ENCODE results near the gene COL9A3. TPM values are rescaled to one million over a fixed set of nuclear protein-coding genes. Genes with fewer than 3 reads are reported as not detected.

The COL9A3 gene
- polyA plus RNA-seq, 1 donor from 2014 or later, result 3.1 TPM

DNA sequence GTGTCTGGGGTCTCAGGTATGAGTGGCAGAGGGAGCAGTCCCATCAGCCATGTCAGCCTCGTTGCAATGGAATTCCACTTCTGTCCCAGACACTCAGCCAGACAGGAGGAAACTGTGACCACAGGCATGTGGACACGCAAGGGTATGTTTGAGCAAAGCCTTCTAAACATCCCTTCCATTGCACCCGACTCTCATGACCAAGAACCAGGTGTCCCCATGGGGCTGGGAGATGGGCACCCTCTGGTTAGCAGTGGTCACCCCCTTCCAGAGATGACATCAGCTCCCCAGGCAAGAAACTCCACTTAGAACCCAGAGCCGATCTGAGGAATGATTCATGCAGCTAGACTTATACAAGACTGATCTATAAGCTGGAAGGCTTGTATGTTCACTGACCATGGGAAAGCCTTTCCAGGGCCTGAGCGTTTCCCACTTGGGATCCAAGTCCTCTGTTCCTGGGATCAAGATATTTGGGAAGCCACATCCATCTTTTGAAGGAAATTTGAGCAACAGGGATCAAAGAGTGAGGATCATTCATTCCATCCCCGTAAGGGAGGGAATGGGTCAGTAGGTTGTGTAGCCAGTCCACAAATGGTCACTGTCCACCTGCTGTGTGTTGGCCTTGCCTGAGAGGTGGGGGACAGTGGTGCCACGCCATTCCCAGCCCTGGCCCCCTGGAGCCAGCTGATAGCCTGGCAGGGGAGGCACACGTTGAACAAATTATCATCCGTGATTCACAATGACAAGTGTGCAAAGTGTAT lies 24.5 kb upstream of the COL9A3 start:
- Histone ChIP-seq H2AFZ (ENCODE audit: low read depth, low read length) (no peak overlapping the region), H3K27ac (ENCODE audit: low read length) (no peak overlapping the region), H3K9me3 (ENCODE audit: low read length) (no peaks in the 10 kb centered on the region), H3K4me2 (ENCODE audit: low read length) (no peak overlapping the region), H4K20me1 (ENCODE audit: insufficient read depth) (no peaks in the 10 kb centered on the region), H3K27me3 (ENCODE audit: insufficient read depth, low read depth, low read length) (no peaks in the 10 kb centered on the region), H3F3A (ENCODE audit: insufficient read depth, low read length, poor library complexity, severe bottlenecking) (no peaks in the 10 kb centered on the region), H3K9ac (ENCODE audit: low read length) (no peak overlapping the region), H3K4me3 (ENCODE audit: low read length) (no peak overlapping the region), H3K9me2 (ENCODE audit: insufficient read depth, low read length) (no peaks in the 10 kb centered on the region), H3K36me3 (ENCODE audit: insufficient read depth, low read length) (no peaks in the 10 kb centered on the region), H3K79me2 (replicated peaks; ENCODE audit: insufficient read depth, low read length) (peaks cover 3% of the 10 kb centered on the region)
- no peak for TF ChIP-seq MXI1 (conservative IDR thresholded peaks at IDR 0.05; ENCODE audit: poor library complexity, severe bottlenecking)
- no peak for TF ChIP-seq CTCF (IDR thresholded peaks at IDR 0.05; ENCODE audit: poor library complexity, severe bottlenecking)
- TF ChIP-seq SMC3 (conservative IDR thresholded peaks at IDR 0.05; ENCODE audit: poor library complexity), result no peak
- no peak for TF ChIP-seq REST (IDR thresholded peaks at IDR 0.05; ENCODE audit: borderline replicate concordance)
- TF ChIP-seq RAD21 (conservative IDR thresholded peaks at IDR 0.05), result no peak
- TF ChIP-seq EP300 (conservative IDR thresholded peaks at IDR 0.05; ENCODE audit: poor library complexity, severe bottlenecking), result no peak
- no peak for TF ChIP-seq TAF1 (IDR thresholded peaks at IDR 0.05; ENCODE audit: low read depth)
- TF ChIP-seq POLR2AphosphoS5 (IDR thresholded peaks at IDR 0.05), result no peak
- TF ChIP-seq EZH2 (IDR thresholded peaks at IDR 0.05; ENCODE audit: borderline replicate concordance, insufficient read depth, low read length, poor library complexity, severe bottlenecking), result no peak

GRCh38 chr20:62792940-62793756 lies 23.7 kb upstream of the COL9A3 start:
- Histone ChIP-seq H3K36me3 (ENCODE audit: insufficient read depth, low read length) (no peaks in the 10 kb centered on the region), H3K4me3 (ENCODE audit: low read length) (no peak overlapping the region), H3K9ac (ENCODE audit: low read length) (no peak overlapping the region), H3F3A (ENCODE audit: insufficient read depth, low read length, poor library complexity, severe bottlenecking) (no peaks in the 10 kb centered on the region), H3K9me3 (ENCODE audit: low read length) (no peaks in the 10 kb centered on the region), H4K20me1 (ENCODE audit: insufficient read depth) (no peaks in the 10 kb centered on the region), H3K27me3 (ENCODE audit: insufficient read depth, low read depth, low read length) (no peaks in the 10 kb centered on the region), H3K79me2 (replicated peaks; ENCODE audit: insufficient read depth, low read length) (peaks cover 3% of the 10 kb centered on the region), H3K4me2 (ENCODE audit: low read length) (no peak overlapping the region), H2AFZ (ENCODE audit: low read depth, low read length) (no peak overlapping the region), H3K9me2 (ENCODE audit: insufficient read depth, low read length) (no peaks in the 10 kb centered on the region), H3K27ac (ENCODE audit: low read length) (no peak overlapping the region)
- TF ChIP-seq MXI1 (conservative IDR thresholded peaks at IDR 0.05; ENCODE audit: poor library complexity, severe bottlenecking), result no peak

Measured in neural cell (in vitro differentiated cells).